GM10266 (cell line): ENCODE data around the gene B4GALT2.

Source experiments
- DNase-seq: peaks from one replicate; pipeline ENCODE4 v3.0.0; 2012; ENCODE audit errors: extremely low spot score
- CTCF ChIP-seq: IDR thresholded peaks from 2 replicates; pipeline ENCODE4 v1.5.1; 2012; ENCODE audit warnings: mild to moderate bottlenecking, low read depth; ENCODE audit not compliant: control insufficient read depth, insufficient read depth; ENCODE audit errors: missing control alignments

The B4GALT2 gene

GRCh38 chr1:43994071-43994470, 15.1 kb downstream of the B4GALT2 start:
- TF ChIP-seq CTCF, result no peak
- no peak for DNase-seq

GRCh38 chr1:43994794-43995790, 16.1 kb downstream of the B4GALT2 start:
- peak; percentile 47 for DNase-seq
- TF ChIP-seq CTCF, result peak; percentile 42

GRCh38 chr1:43995984-43996732, 17.1 kb downstream of the B4GALT2 start:
- TF ChIP-seq CTCF, result no peak
- DNase-seq, result no peak

- no peak for TF ChIP-seq CTCF
- no peak for DNase-seq
Measured at GRCh38 chr1:43996733-43997115, 17.7 kb downstream of the B4GALT2 start.

- DNase-seq, result no peak
- TF ChIP-seq CTCF, result no peak
Measured at GRCh38 chr1:43997295-43997999, 18.4 kb downstream of the B4GALT2 start.

- TF ChIP-seq CTCF, result no peak
- DNase-seq, result no peak
Measured at GRCh38 chr1:43998000-43998378, 19.0 kb downstream of the B4GALT2 start.
